OCI-LY1 (cell line): Measurements from ENCODE around the gene THAP4.
"Not testable (repeated sequence)": the region's sequence is repeated elsewhere in the genome, so short reads cannot be mapped to it uniquely, and the experiment has no call there.

Experiments
- H2AFZ ChIP-seq: fragments of 200-600 bp; sonication (generic), shearing (Covaris generic); 2 replicates; pipeline ENCODE4 v1.6.0; 2014; ENCODE audit warnings: antibody characterized with exemption, mild to moderate bottlenecking, low read length
- H3F3A ChIP-seq: fragments of 200-600 bp; sonication (generic), shearing (Covaris generic); 2 replicates; pipeline ENCODE4 v1.6.0; 2014; ENCODE audit warnings: mild to moderate bottlenecking, antibody characterized with exemption, low read length, moderate library complexity; ENCODE audit not compliant: insufficient read depth
- H3K27ac ChIP-seq: fragments of 200-600 bp; sonication (generic); 2 replicates; pipeline ENCODE4 v1.5.1; 2014; ENCODE audit warnings: low read length, mixed run types, mild to moderate bottlenecking, low read depth; ENCODE audit not compliant: poor library complexity, severe bottlenecking
- H3K27me3 ChIP-seq: fragments of 200-600 bp; sonication (generic); 2 replicates; pipeline ENCODE4 v1.6.0; 2014; ENCODE audit warnings: antibody characterized with exemption, mild to moderate bottlenecking, low read length, moderate library complexity; ENCODE audit not compliant: insufficient read depth
- H3K36me3 ChIP-seq: fragments of 200-600 bp; sonication (generic); 2 replicates; pipeline ENCODE4 v1.6.1; 2014; ENCODE audit warnings: mild to moderate bottlenecking, antibody characterized with exemption, low read length, moderate library complexity, mixed read lengths; ENCODE audit not compliant: insufficient read depth
- H3K4me1 ChIP-seq: fragments of 200-600 bp; sonication (generic); 2 replicates; pipeline ENCODE4 v1.5.1; 2014; ENCODE audit warnings: mild to moderate bottlenecking, low read length, moderate library complexity; ENCODE audit not compliant: insufficient read depth, severe bottlenecking
- H3K4me2 ChIP-seq: fragments of 200-600 bp; sonication (generic), shearing (Covaris generic); 2 replicates; pipeline ENCODE4 v1.6.1; 2014; ENCODE audit warnings: low read length
- H3K4me3 ChIP-seq: fragments of 200-600 bp; sonication (generic); 2 replicates; pipeline ENCODE4 v1.5.1; 2014; ENCODE audit warnings: low read length, low read depth, mild to moderate bottlenecking, mixed read lengths; ENCODE audit not compliant: poor library complexity, severe bottlenecking
- H3K79me2 ChIP-seq: fragments of 200-600 bp; shearing (Covaris generic); 2 replicates; pipeline ENCODE4 v1.6.1; 2016; ENCODE audit warnings: mixed run types, low read length, mixed read lengths; ENCODE audit not compliant: insufficient read depth
- H3K9ac ChIP-seq: fragments of 200-600 bp; sonication (generic), shearing (Covaris generic); 2 replicates; pipeline ENCODE4 v1.6.1; 2014; ENCODE audit warnings: mild to moderate bottlenecking, low read length, mixed read lengths
- H3K9me2 ChIP-seq: fragments of 200-600 bp; sonication (generic), shearing (Covaris generic); 2 replicates; pipeline ENCODE4 v1.6.1; 2014; ENCODE audit warnings: low read depth, mild to moderate bottlenecking, low read length, mixed read lengths
- H3K9me3 ChIP-seq: fragments of 200-600 bp; shearing (Covaris generic); 2 replicates; pipeline ENCODE4 v1.6.1; 2014; ENCODE audit warnings: low read length, mixed read lengths
- H4K20me1 ChIP-seq: fragments of 200-600 bp; sonication (generic), shearing (Covaris generic); 2 replicates; pipeline ENCODE4 v1.6.0; 2016; ENCODE audit warnings: mild to moderate bottlenecking, low read length; ENCODE audit not compliant: insufficient read depth
- EZH2 ChIP-seq: fragments of 200-600 bp; sonication (generic), shearing (Covaris generic); IDR thresholded peaks from 2 replicates; pipeline ENCODE4 v1.8.0; 2017; ENCODE audit warnings: borderline replicate concordance, mixed run types, mild to moderate bottlenecking, antibody characterized with exemption, low read length, moderate library complexity, mixed read lengths
- TF ChIP-seq, protein P1 (sequence below): fragments of 200-600 bp; sonication (generic), shearing (Covaris generic); IDR thresholded peaks from 2 replicates; pipeline ENCODE4 v1.5.1; 2017; ENCODE audit warnings: mild to moderate bottlenecking, antibody characterized with exemption, low read length, moderate library complexity, mixed read lengths

THAP4 gene

DNA sequence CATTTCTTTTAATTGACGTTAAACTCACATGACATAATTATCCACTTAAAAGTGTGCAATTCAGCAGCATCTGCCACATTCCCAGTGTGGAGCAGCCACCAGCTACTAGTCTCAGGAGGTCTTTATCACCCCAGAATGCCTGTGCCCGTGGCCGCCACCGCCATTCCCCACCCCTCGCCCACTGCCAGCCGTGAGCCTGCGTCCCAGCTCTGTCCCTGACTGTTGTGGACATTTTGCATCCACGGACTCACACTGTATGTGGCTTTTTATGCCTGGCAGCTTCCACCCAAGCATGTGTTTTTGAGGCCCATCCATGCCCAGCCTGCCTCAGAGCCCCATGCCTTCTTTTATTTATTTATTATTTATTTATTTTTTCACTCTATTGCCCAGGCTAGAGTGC is 69.2 kb downstream of the THAP4 start:
- Histone ChIP-seq H3F3A (no peaks in the 10 kb centered on the region), H3K4me2 (no peak overlapping the region), H4K20me1 (no peaks in the 10 kb centered on the region), H3K36me3 (no peaks in the 10 kb centered on the region), H3K4me1 (no peaks in the 10 kb centered on the region), H3K27me3 (no peaks in the 10 kb centered on the region), H2AFZ (no peak overlapping the region), H3K9ac (no peak overlapping the region), H3K79me2 (no peaks in the 10 kb centered on the region), H3K9me2 (no peaks in the 10 kb centered on the region), H3K4me3 (no peak overlapping the region), H3K27ac (no peak overlapping the region), H3K9me3 (no peaks in the 10 kb centered on the region)
- no peak for TF ChIP-seq EZH2
- TF ChIP-seq, protein P1, sequence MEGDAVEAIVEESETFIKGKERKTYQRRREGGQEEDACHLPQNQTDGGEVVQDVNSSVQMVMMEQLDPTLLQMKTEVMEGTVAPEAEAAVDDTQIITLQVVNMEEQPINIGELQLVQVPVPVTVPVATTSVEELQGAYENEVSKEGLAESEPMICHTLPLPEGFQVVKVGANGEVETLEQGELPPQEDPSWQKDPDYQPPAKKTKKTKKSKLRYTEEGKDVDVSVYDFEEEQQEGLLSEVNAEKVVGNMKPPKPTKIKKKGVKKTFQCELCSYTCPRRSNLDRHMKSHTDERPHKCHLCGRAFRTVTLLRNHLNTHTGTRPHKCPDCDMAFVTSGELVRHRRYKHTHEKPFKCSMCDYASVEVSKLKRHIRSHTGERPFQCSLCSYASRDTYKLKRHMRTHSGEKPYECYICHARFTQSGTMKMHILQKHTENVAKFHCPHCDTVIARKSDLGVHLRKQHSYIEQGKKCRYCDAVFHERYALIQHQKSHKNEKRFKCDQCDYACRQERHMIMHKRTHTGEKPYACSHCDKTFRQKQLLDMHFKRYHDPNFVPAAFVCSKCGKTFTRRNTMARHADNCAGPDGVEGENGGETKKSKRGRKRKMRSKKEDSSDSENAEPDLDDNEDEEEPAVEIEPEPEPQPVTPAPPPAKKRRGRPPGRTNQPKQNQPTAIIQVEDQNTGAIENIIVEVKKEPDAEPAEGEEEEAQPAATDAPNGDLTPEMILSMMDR = no peak

DNA sequence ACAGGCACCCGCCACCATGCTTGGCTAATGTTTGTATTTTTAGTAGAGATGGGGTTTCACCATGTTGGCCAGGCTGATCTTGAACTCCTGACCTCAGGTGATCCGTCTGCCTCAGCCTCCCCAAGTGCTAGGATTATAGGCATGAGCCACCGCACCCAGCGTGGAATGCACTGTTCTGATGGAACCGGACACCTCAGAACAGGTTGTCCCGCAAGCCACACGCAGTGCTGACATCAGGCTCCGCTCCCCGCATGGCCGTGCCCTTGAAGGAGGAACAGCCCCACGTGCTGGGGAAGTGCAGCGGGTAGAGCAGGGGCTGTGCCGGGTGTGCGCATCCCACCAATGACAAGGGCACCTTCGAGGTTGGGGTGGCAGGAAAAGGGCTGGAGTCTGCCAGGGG is 69.7 kb downstream of the THAP4 start:
- not testable (repeated sequence) for H3K4me1 ChIP-seq, H3K9me3 ChIP-seq, H3K4me2 ChIP-seq, H3K36me3 ChIP-seq, H2AFZ ChIP-seq, H3K79me2 ChIP-seq, H3K4me3 ChIP-seq, H4K20me1 ChIP-seq, H3K9ac ChIP-seq, H3F3A ChIP-seq, H3K9me2 ChIP-seq, H3K27me3 ChIP-seq, H3K27ac ChIP-seq

DNA sequence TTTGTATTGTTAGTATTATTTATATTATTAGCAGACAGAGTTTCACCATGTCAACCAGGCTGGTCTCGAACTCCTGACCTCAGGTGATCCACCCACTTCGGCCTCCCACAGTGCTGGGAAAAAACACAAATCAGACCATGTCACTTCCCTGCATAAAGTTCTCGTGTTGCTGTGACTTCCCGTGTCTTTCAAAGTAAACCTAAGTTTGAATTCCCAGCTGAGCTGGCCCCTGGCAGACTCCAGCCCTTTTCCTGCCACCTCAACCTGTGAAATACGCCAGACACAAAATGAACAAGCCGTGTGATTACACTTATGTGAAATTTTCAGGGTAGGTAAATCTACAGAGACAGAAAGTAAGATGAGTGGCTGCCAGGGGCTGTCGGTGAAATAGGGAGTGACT is 70.5 kb downstream of the THAP4 start:
- no peak overlapping the region for H2AFZ ChIP-seq
- H3K4me1 ChIP-seq = no peaks in the 10 kb centered on the region
- H3K36me3 ChIP-seq = no peaks in the 10 kb centered on the region
- no peak overlapping the region for H3K27ac ChIP-seq
- H3K9me3 ChIP-seq = no peaks in the 10 kb centered on the region
- no peak overlapping the region for H3K4me3 ChIP-seq
- no peak overlapping the region for H3K9ac ChIP-seq
- TF ChIP-seq, protein P1 = no peak
- no peak for TF ChIP-seq EZH2
- H3F3A ChIP-seq = no peaks in the 10 kb centered on the region
- H3K9me2 ChIP-seq = no peaks in the 10 kb centered on the region
- no peak overlapping the region for H3K4me2 ChIP-seq
- no peaks in the 10 kb centered on the region for H3K27me3 ChIP-seq
- H4K20me1 ChIP-seq = no peaks in the 10 kb centered on the region
- H3K79me2 ChIP-seq = no peaks in the 10 kb centered on the region

DNA sequence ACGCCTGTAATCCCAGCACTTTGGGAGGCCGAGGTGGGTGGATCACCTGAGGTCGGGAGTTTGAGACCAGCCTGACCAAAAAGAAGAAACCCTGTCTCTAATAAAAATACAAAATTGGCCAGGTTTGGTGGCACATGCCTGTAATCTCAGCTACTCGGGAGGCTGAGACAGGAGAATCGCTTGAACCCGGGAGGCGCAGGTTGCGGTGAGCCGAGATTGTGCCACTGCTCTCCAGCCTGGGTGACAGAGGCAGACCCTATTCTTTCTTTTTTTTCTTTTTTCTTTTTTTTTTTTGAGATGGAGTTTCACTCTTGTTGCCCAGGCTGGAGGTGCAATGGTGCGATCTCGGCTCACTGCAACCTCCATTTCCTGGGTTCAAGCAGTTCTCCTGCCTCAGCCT is 70.9 kb downstream of the THAP4 start:
- H3K27me3 ChIP-seq, H3K79me2 ChIP-seq, H3K27ac ChIP-seq, H3K4me3 ChIP-seq, H4K20me1 ChIP-seq, H3K9me3 ChIP-seq, H3K4me2 ChIP-seq, H3K36me3 ChIP-seq, H3K9me2 ChIP-seq, H3F3A ChIP-seq, H3K4me1 ChIP-seq, H2AFZ ChIP-seq, H3K9ac ChIP-seq: not testable (repeated sequence)
